GM18508 (cell line): ENCODE data around the gene HMGN1.
"Not testable (repeated sequence)": the region's sequence is repeated elsewhere in the genome, so short reads cannot be mapped to it uniquely, and the experiment has no call there.

Source experiments
- ATAC-seq: cut with Tn5 transposase; IDR thresholded peaks from one replicate; pipeline ENCODE4 v1.9.1; 2021; ENCODE audit warnings: moderate number of reproducible peaks; ENCODE audit not compliant: insufficient read depth, unreplicated experiment

The HMGN1 gene, protein sequence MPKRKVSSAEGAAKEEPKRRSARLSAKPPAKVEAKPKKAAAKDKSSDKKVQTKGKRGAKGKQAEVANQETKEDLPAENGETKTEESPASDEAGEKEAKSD

GRCh38 chr21:39348355-39349210 is at the start of gene HMGN1:
Gene HMGN1, minus strand, starts transcription at chr21:39349088. Its CDS starts 171 bp downstream, at chr21:39348917.
- ATAC-seq: peak; percentile 28

- ATAC-seq: no peak
These were observed 48.9 kb upstream of the HMGN1 start for GRCh38 chr21:39397646-39398385.

GRCh38 chr21:39392981-39393380 is 44.1 kb upstream of the HMGN1 start:
- no peak for ATAC-seq

GRCh38 chr21:39390212-39390765 is 41.4 kb upstream of the HMGN1 start:
- no peak for ATAC-seq

- ATAC-seq: no peak
These were observed 39.9 kb upstream of the HMGN1 start for GRCh38 chr21:39388811-39389155.

GRCh38 chr21:39388038-39388810 is 39.3 kb upstream of the HMGN1 start:
- ATAC-seq: peak; percentile 63

DNA sequence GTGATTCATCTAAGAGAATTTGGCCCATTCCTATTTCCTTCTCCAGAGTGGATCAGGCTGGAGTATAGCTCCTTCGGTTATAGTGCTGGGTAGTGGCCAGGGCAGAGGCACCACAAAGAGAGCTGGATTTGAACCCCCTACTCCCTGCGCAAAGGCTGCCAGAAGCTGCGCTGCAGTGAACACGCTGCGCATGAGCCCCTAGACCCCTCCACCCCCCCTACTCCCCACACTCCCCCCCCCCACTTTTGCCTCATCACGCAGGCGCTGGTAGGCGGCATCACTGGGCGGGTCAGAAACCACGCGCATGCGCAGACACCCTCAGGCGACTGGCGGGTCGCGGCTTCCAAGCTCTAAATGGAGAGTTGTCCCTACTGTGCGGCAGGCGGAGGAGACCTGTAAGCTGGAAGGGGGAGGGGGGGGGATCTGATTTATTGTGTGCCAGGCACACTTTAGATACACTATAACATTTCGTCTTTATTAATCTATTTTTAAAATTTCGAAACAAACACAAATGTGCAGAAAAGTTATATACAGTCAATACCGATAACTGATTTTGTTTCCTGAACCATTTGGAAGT is 38.7 kb upstream of the HMGN1 start:
- ATAC-seq: no peak

GRCh38 chr21:39386899-39387298 is 38.0 kb upstream of the HMGN1 start:
- no peak for ATAC-seq

- no peak for ATAC-seq
These were observed 37.3 kb upstream of the HMGN1 start for GRCh38 chr21:39386194-39386593.

DNA sequence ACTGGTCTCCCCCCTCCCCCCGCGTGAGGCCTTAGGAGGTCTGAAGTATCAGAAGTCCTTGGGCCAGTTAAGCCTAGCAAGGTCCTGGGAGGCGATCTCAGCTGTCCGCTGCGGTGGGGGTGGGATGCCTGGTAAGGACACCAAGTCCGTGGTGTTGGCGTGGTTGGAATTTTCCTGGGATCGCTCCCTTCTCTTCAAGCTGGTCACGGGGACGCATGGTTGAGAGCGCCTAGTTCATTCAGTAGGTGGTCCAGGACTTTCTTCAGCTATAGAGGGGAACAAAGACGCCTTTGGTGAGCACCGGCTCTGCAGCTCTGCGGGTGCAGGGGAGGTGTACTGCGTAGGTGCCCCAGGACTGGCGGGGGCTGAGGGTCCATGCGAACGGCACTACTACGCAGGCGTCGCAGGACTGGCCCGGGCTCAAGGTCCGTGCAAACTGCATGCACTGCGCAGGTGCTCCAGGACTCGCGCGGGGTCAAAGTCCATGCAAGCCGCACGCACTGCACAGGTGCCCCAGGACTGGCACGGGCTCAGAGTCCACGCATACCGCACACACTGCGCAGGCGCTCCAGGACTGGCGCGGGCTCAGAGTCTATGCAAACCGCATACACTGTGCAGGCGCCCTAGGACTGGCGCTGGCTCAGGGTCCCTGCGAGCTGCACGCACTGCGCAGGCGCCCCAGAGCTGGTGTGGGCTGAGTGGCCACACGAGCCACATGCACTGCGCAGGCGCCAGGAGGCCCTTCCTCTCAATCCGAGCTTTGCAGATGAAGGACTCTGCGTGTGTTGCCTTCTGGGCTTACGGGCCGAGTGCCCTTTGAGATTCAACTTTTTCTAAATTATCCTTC is 36.6 kb upstream of the HMGN1 start:
- no peak for ATAC-seq

DNA sequence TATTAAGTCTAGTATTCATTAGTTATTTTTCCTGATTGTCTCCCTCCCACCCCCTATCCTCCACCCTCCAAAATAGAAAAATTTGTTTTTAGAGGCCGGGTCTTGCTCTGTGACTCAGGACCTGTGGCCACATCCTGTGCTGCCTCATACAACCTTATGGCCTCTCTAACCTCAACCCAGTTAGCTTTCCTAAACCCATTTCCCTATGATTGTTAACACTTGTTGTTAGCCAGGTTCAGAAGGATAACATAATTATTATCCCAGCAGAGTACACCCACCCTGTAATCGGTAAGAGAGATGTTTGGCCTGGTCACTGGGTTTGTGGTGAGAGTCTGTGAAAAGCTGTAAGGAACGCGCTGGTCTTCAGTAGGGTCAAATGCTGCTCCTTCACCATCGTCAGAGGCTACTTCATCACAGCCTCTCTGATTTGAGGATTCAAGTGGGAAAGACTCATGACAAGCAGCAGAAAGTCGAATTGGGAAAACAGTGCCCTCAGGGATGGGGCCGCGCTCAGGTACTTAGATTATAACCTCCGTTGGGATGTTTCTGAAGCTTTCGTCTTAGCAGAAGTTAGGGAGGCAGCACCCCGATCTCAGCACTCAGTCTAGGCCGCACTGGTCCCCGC is 35.9 kb upstream of the HMGN1 start:
- ATAC-seq: no peak

DNA sequence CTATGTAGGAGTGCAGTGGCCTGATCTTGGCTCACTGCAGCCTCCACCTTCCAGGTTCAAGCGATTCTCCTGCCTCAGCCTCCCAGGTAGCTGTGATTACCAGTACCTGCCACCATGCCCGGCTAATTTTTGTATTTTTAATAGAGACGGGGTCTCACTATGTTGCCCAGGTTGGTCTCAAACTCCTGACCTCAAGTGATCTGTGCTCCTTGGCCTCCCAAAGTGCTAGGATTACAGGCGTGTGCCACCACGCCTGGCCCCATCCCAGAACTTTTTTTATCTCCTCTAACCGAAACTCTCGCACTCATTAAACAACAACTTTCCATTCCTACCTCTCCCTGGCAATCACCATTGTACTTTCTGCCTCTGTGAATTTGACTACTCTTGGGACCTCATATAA is 33.2 kb upstream of the HMGN1 start:
- ATAC-seq: not testable (repeated sequence)

GRCh38 chr21:39381009-39381408 is 32.1 kb upstream of the HMGN1 start:
- ATAC-seq: no peak

- peak; percentile 79 for ATAC-seq
These were observed 31.4 kb upstream of the HMGN1 start for GRCh38 chr21:39379986-39380891.

GRCh38 chr21:39377444-39378050 is 28.7 kb upstream of the HMGN1 start:
- ATAC-seq: no peak

DNA sequence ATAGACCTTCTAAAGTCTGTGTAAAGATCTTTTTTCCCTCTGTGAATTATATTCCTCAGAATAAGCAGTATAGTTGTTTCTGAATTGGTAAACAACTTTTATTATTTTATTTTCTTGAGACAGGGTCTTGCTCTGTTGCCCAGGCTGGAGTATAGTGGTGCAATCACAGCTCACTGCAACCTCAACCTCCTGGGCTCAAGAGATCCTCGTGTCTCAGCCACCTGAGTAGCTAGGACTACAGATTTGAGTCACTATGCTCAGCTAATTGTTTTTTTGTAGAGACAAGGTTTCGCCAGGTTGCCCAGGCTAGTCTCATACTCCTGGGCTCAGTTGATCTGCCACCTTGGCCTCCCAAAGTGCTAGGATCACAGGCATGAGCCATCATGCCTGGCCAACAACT is 26.6 kb upstream of the HMGN1 start:
- no peak for ATAC-seq

DNA sequence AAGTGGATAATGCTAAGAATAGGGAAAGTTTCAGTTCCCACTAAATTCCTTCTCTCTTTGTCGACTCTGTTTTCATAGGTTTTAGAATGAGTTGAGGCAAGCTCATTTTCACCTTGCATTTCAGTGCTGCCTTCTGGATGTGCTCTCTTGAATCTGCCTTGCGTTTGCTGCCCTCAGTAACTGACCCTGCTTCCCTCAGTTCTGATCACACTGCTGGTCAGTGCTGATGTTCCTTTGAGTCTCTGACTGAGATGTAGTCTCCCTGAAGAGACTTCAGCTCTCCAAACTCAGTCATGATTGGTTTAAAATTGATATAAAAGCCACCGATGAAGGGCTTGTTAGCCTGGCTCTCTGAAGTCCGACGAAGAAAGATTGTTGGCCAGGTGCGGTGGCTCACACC is 25.2 kb upstream of the HMGN1 start:
- no peak for ATAC-seq
